ENCODE measurements around the gene TAS2R43. TPM values are rescaled to one million over a fixed set of nuclear protein-coding genes. Genes with fewer than 3 reads are reported as not detected.

Gene TAS2R43
- total and polyA plus RNA-seq, 2 of the 4 experiments (the other 2 are of a cell fraction) = 0.90 TPM; not detected in 1

DNA sequence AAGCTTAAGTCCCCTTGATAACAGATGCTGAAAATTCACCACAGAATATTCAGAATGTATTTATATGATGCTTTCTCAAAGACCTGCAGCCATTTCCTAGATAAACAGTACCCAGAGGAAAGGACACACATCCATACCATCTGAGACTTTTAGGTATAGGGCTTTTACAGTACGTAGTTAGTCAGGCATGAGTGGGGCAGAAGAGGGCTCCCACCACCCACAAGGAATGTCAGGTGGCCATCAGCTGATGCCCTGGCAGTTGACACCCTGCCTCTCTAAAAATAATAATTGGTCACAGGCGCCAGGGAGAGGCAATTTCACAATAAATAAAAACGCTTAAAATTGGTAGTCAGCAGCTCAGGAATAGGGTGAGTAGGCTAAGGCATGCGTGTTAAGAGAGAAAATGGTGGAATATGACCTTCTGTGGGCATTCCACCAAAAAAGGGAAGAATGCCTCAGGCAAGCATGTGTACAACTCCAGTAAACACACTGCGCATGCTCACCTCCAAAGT, 22.2 kb downstream of the TAS2R43 start:
- no peak overlapping the region for H3K9ac ChIP-seq (ENCODE audit: low read depth, low read length)
- no peaks in the 10 kb centered on the region for H3K9me3 ChIP-seq (ENCODE audit: control insufficient read depth, insufficient read depth, low read length)
- no peak overlapping the region for H3K18ac ChIP-seq (ENCODE audit: low read depth, low read length)
- no peaks in the 10 kb centered on the region for H4K20me1 ChIP-seq (ENCODE audit: insufficient read depth, low read length)
- no peak overlapping the region for H2AK5ac ChIP-seq (ENCODE audit: low read depth, low read length)
- no peaks in the 10 kb centered on the region for H3K4me1 ChIP-seq (ENCODE audit: control insufficient read depth, insufficient read depth, low read length)
- no peak for TF ChIP-seq BHLHE40 (IDR thresholded peaks at IDR 0.05; ENCODE audit: low read depth, low read length)
- TF ChIP-seq RCOR1 (IDR thresholded peaks at IDR 0.05; ENCODE audit: insufficient replicate concordance, low read length) = no peak
- TF ChIP-seq MAZ (IDR thresholded peaks at IDR 0.05; ENCODE audit: borderline replicate concordance, low read depth, low read length) = no peak
- TF ChIP-seq, protein P1, sequence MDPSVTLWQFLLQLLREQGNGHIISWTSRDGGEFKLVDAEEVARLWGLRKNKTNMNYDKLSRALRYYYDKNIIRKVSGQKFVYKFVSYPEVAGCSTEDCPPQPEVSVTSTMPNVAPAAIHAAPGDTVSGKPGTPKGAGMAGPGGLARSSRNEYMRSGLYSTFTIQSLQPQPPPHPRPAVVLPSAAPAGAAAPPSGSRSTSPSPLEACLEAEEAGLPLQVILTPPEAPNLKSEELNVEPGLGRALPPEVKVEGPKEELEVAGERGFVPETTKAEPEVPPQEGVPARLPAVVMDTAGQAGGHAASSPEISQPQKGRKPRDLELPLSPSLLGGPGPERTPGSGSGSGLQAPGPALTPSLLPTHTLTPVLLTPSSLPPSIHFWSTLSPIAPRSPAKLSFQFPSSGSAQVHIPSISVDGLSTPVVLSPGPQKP (IDR thresholded peaks at IDR 0.05; ENCODE audit: borderline replicate concordance, low read depth, low read length) = no peak
- TF ChIP-seq, protein P2, sequence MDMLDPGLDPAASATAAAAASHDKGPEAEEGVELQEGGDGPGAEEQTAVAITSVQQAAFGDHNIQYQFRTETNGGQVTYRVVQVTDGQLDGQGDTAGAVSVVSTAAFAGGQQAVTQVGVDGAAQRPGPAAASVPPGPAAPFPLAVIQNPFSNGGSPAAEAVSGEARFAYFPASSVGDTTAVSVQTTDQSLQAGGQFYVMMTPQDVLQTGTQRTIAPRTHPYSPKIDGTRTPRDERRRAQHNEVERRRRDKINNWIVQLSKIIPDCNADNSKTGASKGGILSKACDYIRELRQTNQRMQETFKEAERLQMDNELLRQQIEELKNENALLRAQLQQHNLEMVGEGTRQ (IDR thresholded peaks at IDR 0.05; ENCODE audit: low read depth, low read length) = no peak
- TF ChIP-seq FOS (IDR thresholded peaks at IDR 0.05; ENCODE audit: low read depth, low read length) = no peak
- no peak for TF ChIP-seq RAD21 (IDR thresholded peaks at IDR 0.05; ENCODE audit: low read length)
- TF ChIP-seq CHD1 (IDR thresholded peaks at IDR 0.05; ENCODE audit: low read depth, low read length) = no peak
- no peak for TF ChIP-seq NFE2L2 (IDR thresholded peaks at IDR 0.05; ENCODE audit: low read depth, low read length)
- TF ChIP-seq RFX5 (IDR thresholded peaks at IDR 0.05; ENCODE audit: low read depth, low read length) = no peak
- TF ChIP-seq CEBPB (IDR thresholded peaks at IDR 0.05; ENCODE audit: low read depth, low read length) = no peak
- no peak for TF ChIP-seq MAFK (IDR thresholded peaks at IDR 0.05; ENCODE audit: low read depth, low read length)
- no peak for TF ChIP-seq POLR2A (IDR thresholded peaks at IDR 0.05; ENCODE audit: low read depth, low read length)
- TF ChIP-seq, protein P3, sequence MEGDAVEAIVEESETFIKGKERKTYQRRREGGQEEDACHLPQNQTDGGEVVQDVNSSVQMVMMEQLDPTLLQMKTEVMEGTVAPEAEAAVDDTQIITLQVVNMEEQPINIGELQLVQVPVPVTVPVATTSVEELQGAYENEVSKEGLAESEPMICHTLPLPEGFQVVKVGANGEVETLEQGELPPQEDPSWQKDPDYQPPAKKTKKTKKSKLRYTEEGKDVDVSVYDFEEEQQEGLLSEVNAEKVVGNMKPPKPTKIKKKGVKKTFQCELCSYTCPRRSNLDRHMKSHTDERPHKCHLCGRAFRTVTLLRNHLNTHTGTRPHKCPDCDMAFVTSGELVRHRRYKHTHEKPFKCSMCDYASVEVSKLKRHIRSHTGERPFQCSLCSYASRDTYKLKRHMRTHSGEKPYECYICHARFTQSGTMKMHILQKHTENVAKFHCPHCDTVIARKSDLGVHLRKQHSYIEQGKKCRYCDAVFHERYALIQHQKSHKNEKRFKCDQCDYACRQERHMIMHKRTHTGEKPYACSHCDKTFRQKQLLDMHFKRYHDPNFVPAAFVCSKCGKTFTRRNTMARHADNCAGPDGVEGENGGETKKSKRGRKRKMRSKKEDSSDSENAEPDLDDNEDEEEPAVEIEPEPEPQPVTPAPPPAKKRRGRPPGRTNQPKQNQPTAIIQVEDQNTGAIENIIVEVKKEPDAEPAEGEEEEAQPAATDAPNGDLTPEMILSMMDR (conservative IDR thresholded peaks at IDR 0.05; ENCODE audit: low read depth, low read length) = no peak
- peaks cover 0 to 9% of the 10 kb centered on the region in 2 experiments; a peak in 3 of 4 replicates for H3K79me1 ChIP-seq (ENCODE audit: low read depth in 1 of 2, low read length in 2 of 2)
- no peak overlapping the region for H4K5ac ChIP-seq (ENCODE audit: low read depth, low read length)
- no peak overlapping the region for H4K8ac ChIP-seq (ENCODE audit: low read depth in 2 of 2, low read length in 2 of 2)
- no peak overlapping the region for H2BK15ac ChIP-seq (ENCODE audit: low read depth, low read length)
- no peaks in the 10 kb centered on the region for H3K27me3 ChIP-seq (ENCODE audit: control insufficient read depth, insufficient read depth, low read length)
- ChIA-PET POLR2A (ENCODE audit: unreplicated experiment) (no interaction called here), CTCF (no interaction called here)
- no peak overlapping the region for H2AFZ ChIP-seq (replicated peaks; ENCODE audit: low read length, poor library complexity)
- no peak overlapping the region for H3K4ac ChIP-seq (ENCODE audit: low read depth, low read length)
- ATAC-seq (ENCODE audit: low read depth) (no peak), DNase-seq (no peak)
- H3K56ac ChIP-seq (ENCODE audit: extremely low read depth, insufficient read depth, low read length) = no peak overlapping the region
- H2BK120ac ChIP-seq (ENCODE audit: low read depth, low read length) = no peak overlapping the region
- no peak overlapping the region for H3K4me3 ChIP-seq (ENCODE audit: insufficient read depth, low read depth, low read length)
- no peak overlapping the region for H2BK5ac ChIP-seq (ENCODE audit: low read depth, low read length, poor library complexity, severe bottlenecking)
- dilution Hi-C loops (cut with HindIII; ENCODE audit: low sequenced_read_pairs, unreplicated experiment) = no loop called here
- intact Hi-C loops (cut with micrococcal nuclease) = loop anchor here (2.0 kb wide), 1 partner anchor 55 kb away; no protein-coding TSS in a partner anchor
- no peak overlapping the region for H3K4me2 ChIP-seq (ENCODE audit: low read depth, low read length)
- no CpG with 5 or more reads among the region's 5 CpGs for WGBS, 2 experiments (ENCODE audit: extremely low coverage in 2 of 2, insufficient read length in 1 of 2)
- in situ Hi-C loops (cut with MboI; ENCODE audit: low sequenced_read_pairs) = no loop called here
- no TSS peak for BruUV-seq (replicated peaks)
- no peak overlapping the region for H2AK9ac ChIP-seq (replicated peaks; ENCODE audit: low read depth, low read length, poor library complexity)
- H3K27ac ChIP-seq (ENCODE audit: insufficient read depth, low read length) = no peak overlapping the region
- no peak overlapping the region for H3K23ac ChIP-seq (ENCODE audit: low read depth, low read length)
- no peak overlapping the region for H3K14ac ChIP-seq (replicated peaks; ENCODE audit: low read depth, low read length)
- no peak overlapping the region for H4K91ac ChIP-seq (ENCODE audit: insufficient read depth, low read depth, low read length)
- H3K9me1 ChIP-seq (ENCODE audit: insufficient read depth, low read length) = no peaks in the 10 kb centered on the region
- H2BK20ac ChIP-seq (ENCODE audit: low read depth, low read length) = no peak overlapping the region
- no peaks in the 10 kb centered on the region; the same call in 1 of the 2 replicates for H3K36me3 ChIP-seq (ENCODE audit: control insufficient read depth, insufficient read depth, low read length)

All from IMR-90 (cell line).